A673 (cell line): Measurements from ENCODE around the gene TMEM30A. TPM values are rescaled to one million over a fixed set of nuclear protein-coding genes. Genes with fewer than 3 reads are reported as not detected.

Experiments
- BruUV-seq: library from RNA; stranded (reverse); fragments of 400-500 nt; replicated peaks from 2 replicates; lab custom pipeline; 2021; lab: Mats Ljungman, UMichigan
- CTCF ChIA-PET: fragments of 300-600 bp; sonication (Branson Sonifier 250); formaldehyde crosslinking; loops from one replicate; lab custom pipeline; 2022; ENCODE audit warnings: antibody characterized with exemption; lab: Charles Lee
- POLR2A ChIA-PET: fragments of 300-600 bp; sonication (Branson Sonifier 250); formaldehyde crosslinking; loops from one replicate; lab custom pipeline; 2022; ENCODE audit warnings: antibody characterized with exemption; ENCODE audit not compliant: low non-redundant PET; lab: Charles Lee
- DNase-seq: peaks from one replicate; pipeline ENCODE4 v3.0.0-alpha.2; 2015; ENCODE audit warnings: low spot score
- H3K27ac ChIP-seq: fragments of 200-600 bp; sonication (generic); 2 replicates; pipeline ENCODE4 v1.5.1; 2016; ENCODE audit warnings: mixed run types, low read depth, mild to moderate bottlenecking, mixed read lengths, antibody characterized with exemption, low read length; ENCODE audit not compliant: poor library complexity, severe bottlenecking
- H3K27me3 ChIP-seq: fragments of 200-600 bp; sonication (generic); replicated peaks from 2 replicates; pipeline ENCODE4 v1.6.1; 2017; ENCODE audit warnings: mixed run types, low read depth, mild to moderate bottlenecking, mixed read lengths, antibody characterized with exemption, low read length; ENCODE audit not compliant: insufficient read depth, poor library complexity
- H3K36me3 ChIP-seq: fragments of 200-600 bp; sonication (generic); 2 replicates; pipeline ENCODE4 v1.6.1; 2016; ENCODE audit warnings: mixed run types, mild to moderate bottlenecking, mixed read lengths, antibody characterized with exemption, low read length; ENCODE audit not compliant: insufficient read depth, poor library complexity, severe bottlenecking
- H3K4me1 ChIP-seq: fragments of 200-600 bp; sonication (generic); 2 replicates; pipeline ENCODE4 v1.6.1; 2017; ENCODE audit warnings: mixed run types, mild to moderate bottlenecking, mixed read lengths, antibody characterized with exemption, low read length; ENCODE audit not compliant: insufficient read depth, poor library complexity, severe bottlenecking
- H3K4me3 ChIP-seq: fragments of 200-600 bp; sonication (generic); 2 replicates; pipeline ENCODE4 v1.5.1; 2016; ENCODE audit warnings: low read depth, mixed run types, mild to moderate bottlenecking, mixed read lengths, low read length; ENCODE audit not compliant: poor library complexity, severe bottlenecking
- H3K9me3 ChIP-seq: fragments of 200-600 bp; sonication (generic); 2 replicates; pipeline ENCODE4 v1.6.1; 2016; ENCODE audit warnings: mixed run types, low read depth, mild to moderate bottlenecking, mixed read lengths, antibody characterized with exemption, low read length; ENCODE audit not compliant: poor library complexity, severe bottlenecking
- EZH2 ChIP-seq: fragments of 200-600 bp; sonication (generic); IDR thresholded peaks from 2 replicates; pipeline ENCODE4 v1.6.1; 2017; ENCODE audit warnings: borderline replicate concordance, low read depth, mild to moderate bottlenecking, mixed read lengths, antibody characterized with exemption, low read length; ENCODE audit not compliant: poor library complexity, severe bottlenecking
- intact Hi-C: fragments of 100-400 bp; cut with micrococcal nuclease; formaldehyde crosslinking; loops from one replicate; pipeline ENCODE4 v1.10.0; 2022; ENCODE audit not compliant: unreplicated experiment
- total RNA-seq: library from RNA; stranded (reverse); gene quantifications from 2 replicates; pipeline ENCODE4 v1.2.3, GENCODE V29; 2021
- TF ChIP-seq, protein P1 (sequence below): fragments of 300-800, 200-600 bp; sonication (generic); conservative IDR thresholded peaks from 2 replicates; pipeline ENCODE4 v1.5.1; 2017; ENCODE audit warnings: low read depth, mild to moderate bottlenecking, antibody characterized with exemption, low read length, moderate library complexity, mixed read lengths

The TMEM30A gene
- total RNA-seq, 1 experiment from 2014 or later = 63.9 TPM

DNA sequence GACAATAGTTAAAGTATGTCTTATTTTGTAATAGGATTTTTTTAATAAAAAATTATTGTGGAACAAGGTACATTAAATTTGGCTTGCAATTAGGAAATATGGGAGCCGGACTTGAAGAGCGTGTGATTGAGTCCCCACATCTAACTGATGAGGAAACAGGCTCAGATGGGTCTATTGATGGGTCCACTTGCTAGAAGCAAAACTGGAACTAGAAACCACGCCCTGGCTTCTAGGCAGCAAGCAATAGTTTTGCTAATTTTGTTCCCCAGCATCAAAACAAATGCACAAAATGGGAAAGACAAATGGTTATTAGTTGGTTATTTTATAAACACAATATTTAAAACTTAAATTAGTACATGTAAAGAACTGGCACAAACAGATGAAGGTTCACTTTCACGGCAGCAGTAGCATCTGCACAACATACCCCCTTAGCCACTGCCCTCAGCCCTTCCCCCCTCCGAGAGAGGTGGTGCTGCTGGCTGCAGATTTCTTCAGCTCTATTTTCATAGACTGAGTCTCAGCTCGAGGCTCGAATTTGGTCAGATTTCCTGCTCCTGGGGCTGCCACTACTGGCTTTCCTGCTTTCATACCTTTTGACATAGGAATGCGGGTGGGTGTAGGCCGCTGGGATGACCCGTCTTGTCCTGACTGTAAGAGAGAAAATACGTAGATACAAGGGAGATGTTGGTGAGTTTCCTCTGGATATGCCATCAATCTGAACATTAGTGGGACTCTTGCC is 23.8 kb upstream of the TMEM30A start:
- TF ChIP-seq, protein P1, sequence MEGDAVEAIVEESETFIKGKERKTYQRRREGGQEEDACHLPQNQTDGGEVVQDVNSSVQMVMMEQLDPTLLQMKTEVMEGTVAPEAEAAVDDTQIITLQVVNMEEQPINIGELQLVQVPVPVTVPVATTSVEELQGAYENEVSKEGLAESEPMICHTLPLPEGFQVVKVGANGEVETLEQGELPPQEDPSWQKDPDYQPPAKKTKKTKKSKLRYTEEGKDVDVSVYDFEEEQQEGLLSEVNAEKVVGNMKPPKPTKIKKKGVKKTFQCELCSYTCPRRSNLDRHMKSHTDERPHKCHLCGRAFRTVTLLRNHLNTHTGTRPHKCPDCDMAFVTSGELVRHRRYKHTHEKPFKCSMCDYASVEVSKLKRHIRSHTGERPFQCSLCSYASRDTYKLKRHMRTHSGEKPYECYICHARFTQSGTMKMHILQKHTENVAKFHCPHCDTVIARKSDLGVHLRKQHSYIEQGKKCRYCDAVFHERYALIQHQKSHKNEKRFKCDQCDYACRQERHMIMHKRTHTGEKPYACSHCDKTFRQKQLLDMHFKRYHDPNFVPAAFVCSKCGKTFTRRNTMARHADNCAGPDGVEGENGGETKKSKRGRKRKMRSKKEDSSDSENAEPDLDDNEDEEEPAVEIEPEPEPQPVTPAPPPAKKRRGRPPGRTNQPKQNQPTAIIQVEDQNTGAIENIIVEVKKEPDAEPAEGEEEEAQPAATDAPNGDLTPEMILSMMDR = no peak
- TF ChIP-seq EZH2 = no peak
- POLR2A ChIA-PET = no interaction called here
- H3K27me3 ChIP-seq = no peaks in the 10 kb centered on the region
- H3K27ac ChIP-seq = no peak overlapping the region
- H3K9me3 ChIP-seq = no peaks in the 10 kb centered on the region
- DNase-seq = no peak
- no peaks in the 10 kb centered on the region for H3K4me1 ChIP-seq
- H3K36me3 ChIP-seq = no peaks in the 10 kb centered on the region
- BruUV-seq = no TSS peak
- H3K4me3 ChIP-seq = no peak overlapping the region
- intact Hi-C loops = no loop called here
- CTCF ChIA-PET = no interaction called here

DNA sequence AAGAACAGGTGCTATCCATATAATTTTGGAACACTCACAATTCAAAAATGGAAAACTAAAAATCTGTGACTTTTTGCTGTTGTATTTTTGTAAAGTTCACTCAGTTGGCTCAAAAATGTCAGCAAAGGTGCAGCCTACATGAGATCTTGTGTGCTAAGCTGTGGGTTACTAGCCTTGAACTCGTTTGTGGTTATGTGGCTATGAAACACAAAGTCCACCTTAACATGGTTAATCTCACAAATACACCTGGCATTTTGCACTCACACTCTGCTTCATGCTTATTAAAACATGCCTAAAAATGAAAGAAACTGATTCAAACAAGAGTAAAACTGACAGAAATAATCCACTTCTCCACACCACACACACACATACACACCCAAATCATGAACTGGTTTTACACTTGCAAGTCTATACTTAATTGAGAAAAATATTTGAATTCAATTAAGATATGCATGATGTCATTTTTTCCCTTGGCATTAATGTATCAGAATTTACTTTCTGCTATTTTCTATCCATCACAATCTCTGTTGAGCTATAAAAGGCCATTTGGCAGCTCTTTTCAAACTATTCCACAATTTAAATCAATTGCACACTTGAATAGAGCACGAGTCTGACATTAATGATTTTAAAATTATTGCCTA is 22.9 kb upstream of the TMEM30A start:
- no peak overlapping the region for H3K27ac ChIP-seq
- no TSS peak for BruUV-seq
- ChIA-PET POLR2A (no interaction called here), CTCF (no interaction called here)
- intact Hi-C loops = no loop called here
- H3K9me3 ChIP-seq = no peaks in the 10 kb centered on the region
- H3K4me3 ChIP-seq = no peak overlapping the region
- no peak for TF ChIP-seq EZH2
- TF ChIP-seq, protein P1 = no peak
- no peak for DNase-seq
- H3K36me3 ChIP-seq = no peaks in the 10 kb centered on the region
- no peaks in the 10 kb centered on the region for H3K4me1 ChIP-seq
- no peaks in the 10 kb centered on the region for H3K27me3 ChIP-seq

DNA sequence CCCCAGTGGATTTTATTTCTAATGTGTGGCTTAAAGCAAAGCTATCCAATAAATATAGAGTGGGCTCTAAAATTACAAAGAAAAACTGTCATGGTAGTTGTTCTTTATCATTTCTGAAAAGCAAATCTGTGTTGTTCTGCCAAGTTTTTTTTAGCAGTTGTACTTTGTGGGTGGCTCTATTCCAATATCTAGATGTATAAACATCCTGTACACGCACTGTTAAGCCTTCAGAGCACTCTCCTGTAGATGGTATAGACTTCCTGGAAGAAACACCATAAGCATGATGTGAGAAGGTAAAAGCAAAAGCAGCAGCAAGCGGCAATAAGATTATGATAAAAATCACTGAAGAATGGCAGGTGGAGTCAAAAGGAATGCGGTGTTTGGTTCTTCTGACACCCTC is 21.5 kb upstream of the TMEM30A start:
- TF ChIP-seq, protein P1 = no peak
- TF ChIP-seq EZH2 = no peak
- intact Hi-C loops = no loop called here
- ChIA-PET POLR2A (interaction anchor here (0.6 kb wide), 1 partner anchor 223 kb away, joined by 3 read pairs; no protein-coding TSS in a partner anchor), CTCF (interaction anchor here (0.6 kb wide), 1 partner anchor 89 kb away, joined by 8 read pairs; no protein-coding TSS in a partner anchor)
- no peaks in the 10 kb centered on the region for H3K9me3 ChIP-seq
- no TSS peak for BruUV-seq
- no peak overlapping the region for H3K4me3 ChIP-seq
- no peak overlapping the region for H3K27ac ChIP-seq
- H3K27me3 ChIP-seq = no peaks in the 10 kb centered on the region
- no peaks in the 10 kb centered on the region for H3K36me3 ChIP-seq
- DNase-seq = no peak
- no peaks in the 10 kb centered on the region for H3K4me1 ChIP-seq
